Measurements from ENCODE around the gene C17orf114. TPM values are rescaled to one million over a fixed set of nuclear protein-coding genes. Genes with fewer than 3 reads are reported as not detected.

Gene C17orf114

Other genes starting within 250 kb of the C17orf114 start
- 100 to 1,000 TPM; 148 to 157 TPM for gene MYBBP1A, start 246.9 kb downstream of the C17orf114 start, total RNA-seq
- gene MYBBP1A, start 246.9 kb downstream of the C17orf114 start, polyA plus RNA-seq: 34.1 TPM
- not detected for gene GGT6, start 241.8 kb downstream of the C17orf114 start, total RNA-seq
- not detected for gene GGT6, start 241.8 kb downstream of the C17orf114 start, polyA plus RNA-seq
- gene SMTNL2, start 217.8 kb downstream of the C17orf114 start, total RNA-seq: not detected
- gene SMTNL2, start 217.8 kb downstream of the C17orf114 start, polyA plus RNA-seq: not detected
- not detected for gene ALOX15, start 160.7 kb downstream of the C17orf114 start, total RNA-seq
- not detected for gene ALOX15, start 160.7 kb downstream of the C17orf114 start, polyA plus RNA-seq
- gene PELP1, start 98.2 kb downstream of the C17orf114 start, total RNA-seq: 10 to 100 TPM; 95.6 to 99.2 TPM
- gene PELP1, start 98.2 kb downstream of the C17orf114 start, polyA plus RNA-seq: 12.6 TPM
- 100 to 1,000 TPM; 170 to 172 TPM for gene ARRB2, start 91.7 kb downstream of the C17orf114 start, total RNA-seq
- 69.4 TPM for gene ARRB2, start 91.7 kb downstream of the C17orf114 start, polyA plus RNA-seq
- 10 to 100 TPM; 23.4 to 26.7 TPM for gene MED11, start 70.9 kb downstream of the C17orf114 start, total RNA-seq
- 58.9 TPM for gene MED11, start 70.9 kb downstream of the C17orf114 start, polyA plus RNA-seq
- under 1 TPM in 1 of 2 experiments, not detected in 1; 0.09 TPM for gene ZMYND15, start 62.5 kb downstream of the C17orf114 start, total RNA-seq
- gene ZMYND15, start 62.5 kb downstream of the C17orf114 start, polyA plus RNA-seq: not detected
- gene CXCL16, start 62.4 kb downstream of the C17orf114 start, total RNA-seq: 1 to 10 TPM; 2.4 to 2.8 TPM
- gene CXCL16, start 62.4 kb downstream of the C17orf114 start, polyA plus RNA-seq: 3.0 TPM
- gene TM4SF5, start 30.4 kb downstream of the C17orf114 start, total RNA-seq: not detected
- gene TM4SF5, start 30.4 kb downstream of the C17orf114 start, polyA plus RNA-seq: not detected
- not detected for gene VMO1, start 16.0 kb downstream of the C17orf114 start, total RNA-seq
- not detected for gene VMO1, start 16.0 kb downstream of the C17orf114 start, polyA plus RNA-seq
- gene GLTPD2, start 13.4 kb downstream of the C17orf114 start, total RNA-seq: not detected
- not detected for gene GLTPD2, start 13.4 kb downstream of the C17orf114 start, polyA plus RNA-seq
- gene PSMB6, start 6.2 kb downstream of the C17orf114 start, total RNA-seq: 100 to 1,000 TPM; 198 to 207 TPM
- 259 TPM for gene PSMB6, start 6.2 kb downstream of the C17orf114 start, polyA plus RNA-seq
- gene PLD2, start 4.8 kb upstream of the C17orf114 start, total RNA-seq: 10 to 100 TPM; 10.1 to 12.0 TPM
- gene PLD2, start 4.8 kb upstream of the C17orf114 start, polyA plus RNA-seq: 1.9 TPM
- gene MINK1, start 31.0 kb upstream of the C17orf114 start, total RNA-seq: 10 to 100 TPM; 58.6 TPM
- 30.5 TPM for gene MINK1, start 31.0 kb upstream of the C17orf114 start, polyA plus RNA-seq
- 1 to 10 TPM; 2.2 to 2.3 TPM for gene C17orf107, start 97.2 kb upstream of the C17orf114 start, total RNA-seq
- gene C17orf107, start 97.2 kb upstream of the C17orf114 start, polyA plus RNA-seq: 2.0 TPM
- under 1 TPM; 0.37 to 0.38 TPM for gene CHRNE, start 100.8 kb upstream of the C17orf114 start, total RNA-seq
- gene CHRNE, start 100.8 kb upstream of the C17orf114 start, polyA plus RNA-seq: 0.23 TPM
- gene GP1BA, start 129.9 kb upstream of the C17orf114 start, total RNA-seq: not detected
- not detected for gene GP1BA, start 129.9 kb upstream of the C17orf114 start, polyA plus RNA-seq
- 100 to 1,000 TPM in 1 of 2 experiments, 10 to 100 TPM in 1; 90.0 to 101 TPM for gene SLC25A11, start 137.7 kb upstream of the C17orf114 start, total RNA-seq
- gene SLC25A11, start 137.7 kb upstream of the C17orf114 start, polyA plus RNA-seq: 85.1 TPM
- 100 to 1,000 TPM; 187 to 192 TPM for gene RNF167, start 137.9 kb upstream of the C17orf114 start, total RNA-seq
- gene RNF167, start 137.9 kb upstream of the C17orf114 start, polyA plus RNA-seq: 69.0 TPM
- 1,000 to 10,000 TPM; 1,826 to 1,841 TPM for gene PFN1, start 146.2 kb upstream of the C17orf114 start, total RNA-seq
- 2,601 TPM for gene PFN1, start 146.2 kb upstream of the C17orf114 start, polyA plus RNA-seq
- gene ENO3, start 148.8 kb upstream of the C17orf114 start, total RNA-seq: 10 to 100 TPM; 27.1 to 29.4 TPM
- 1.3 TPM for gene ENO3, start 148.8 kb upstream of the C17orf114 start, polyA plus RNA-seq
- gene SPAG7, start 165.5 kb upstream of the C17orf114 start, total RNA-seq: 10 to 100 TPM; 63.4 to 64.2 TPM
- 112 TPM for gene SPAG7, start 165.5 kb upstream of the C17orf114 start, polyA plus RNA-seq
- gene CAMTA2, start 185.3 kb upstream of the C17orf114 start, total RNA-seq: 10 to 100 TPM; 85.6 to 90.6 TPM
- 19.6 TPM for gene CAMTA2, start 185.3 kb upstream of the C17orf114 start, polyA plus RNA-seq
- under 1 TPM; 0.18 to 0.37 TPM for gene INCA1, start 195.2 kb upstream of the C17orf114 start, total RNA-seq
- gene INCA1, start 195.2 kb upstream of the C17orf114 start, polyA plus RNA-seq: 0.58 TPM
- gene KIF1C, start 195.6 kb upstream of the C17orf114 start, total RNA-seq: 10 to 100 TPM; 73.4 to 77.3 TPM
- 8.0 TPM for gene KIF1C, start 195.6 kb upstream of the C17orf114 start, polyA plus RNA-seq
- under 1 TPM; 0.35 to 0.64 TPM for gene SLC52A1, start 233.1 kb upstream of the C17orf114 start, total RNA-seq
- gene SLC52A1, start 233.1 kb upstream of the C17orf114 start, polyA plus RNA-seq: 0.12 TPM

All from CD8-positive, alpha-beta memory T cell (primary cell).